ENCODE results near the gene CAV1.

The CAV1 gene

GRCh38 chr7:116532102-116532688, 7.4 kb downstream of the CAV1 start:
- DNase-seq: no peak

GRCh38 chr7:116534790-116535189, 10.0 kb downstream of the CAV1 start:
- no peak for DNase-seq

GRCh38 chr7:116535416-116535815, 10.6 kb downstream of the CAV1 start:
- no peak for DNase-seq

- no peak for DNase-seq
Observed at GRCh38 chr7:116538138-116538537, 13.3 kb downstream of the CAV1 start.

GRCh38 chr7:116539879-116540278, 15.0 kb downstream of the CAV1 start:
- no peak for DNase-seq

- no peak for DNase-seq
Observed at GRCh38 chr7:116540743-116541142, 15.9 kb downstream of the CAV1 start.

- no peak for DNase-seq
Observed at GRCh38 chr7:116541951-116542350, 17.1 kb downstream of the CAV1 start.

- no peak for DNase-seq
Observed at GRCh38 chr7:116542618-116543017, 17.8 kb downstream of the CAV1 start.

GRCh38 chr7:116543664-116544063, 18.8 kb downstream of the CAV1 start:
- peak; percentile 5 for DNase-seq

GRCh38 chr7:116544487-116544886, 19.7 kb downstream of the CAV1 start:
- DNase-seq: no peak

GRCh38 chr7:116545411-116545993, 20.7 kb downstream of the CAV1 start:
- no peak for DNase-seq

GRCh38 chr7:116546054-116546453, 21.2 kb downstream of the CAV1 start:
- no peak for DNase-seq

GRCh38 chr7:116546916-116547315, 22.1 kb downstream of the CAV1 start:
- no peak for DNase-seq

- no peak for DNase-seq
Observed at GRCh38 chr7:116547347-116547746, 22.5 kb downstream of the CAV1 start.

GRCh38 chr7:116548506-116548905, 23.7 kb downstream of the CAV1 start:
- no peak for DNase-seq

GRCh38 chr7:116549370-116549769, 24.5 kb downstream of the CAV1 start:
- no peak for DNase-seq

GRCh38 chr7:116551692-116552091, 26.9 kb downstream of the CAV1 start:
- no peak for DNase-seq

GRCh38 chr7:116552602-116553001, 27.8 kb downstream of the CAV1 start:
- no peak for DNase-seq

GRCh38 chr7:116553168-116553964, 28.5 kb downstream of the CAV1 start:
- no peak for DNase-seq

- DNase-seq: no peak
Observed at GRCh38 chr7:116554436-116554835, 29.6 kb downstream of the CAV1 start.

- DNase-seq: no peak
Observed at GRCh38 chr7:116554911-116555310, 30.1 kb downstream of the CAV1 start.

- no peak for DNase-seq
Observed at GRCh38 chr7:116557066-116557585, 32.3 kb downstream of the CAV1 start.

- DNase-seq: no peak
Observed at GRCh38 chr7:116557901-116558300, 33.1 kb downstream of the CAV1 start.

Data from activated CD4-positive, alpha-beta T cell treated with anti-CD3 and anti-CD28 coated beads, Interleukin-2, amount 50 U/mL, for 16 hours (primary cell).